Heart left ventricle (tissue), 13 donors: ENCODE measurements around the gene TAPBP.

Experiments used
- CTCF ChIP-seq, 12 donors: fragments of 200-600 bp; sonication (generic) in 4 of 12; IDR thresholded peaks; one replicate each; pipeline versions ENCODE4 v1.5.0 to v1.8.0; 2018 to 2022; ENCODE audit warnings: antibody characterized with exemption in 12 of 12, mild to moderate bottlenecking in 5 of 12
- POLR2A ChIP-seq, 2 donors: fragments of 450-650 bp; IDR thresholded peaks; one replicate each; pipeline ENCODE4 v1.6.1; 2017; ENCODE audit warnings: antibody characterized with exemption in 2 of 2, mild to moderate bottlenecking in 2 of 2, moderate library complexity in 2 of 2
- donor health status: ischemic (EF 13 %, LVEDD 7.1; RV severe dilation, severe dysfunction).
- donor health status: DM: no; HTN: yes; CAD: no.
- donor health status: DM: no; HTN: no; CAD: no.
- donor health status: ischemic (EF 25% LVEDD 6.9; RV normal size, moderate dysfunction).
- donor health status: ischemic (EF 25% LVEDD 5.7; RV mildly dilated, moderate dysfunction).
- donor health status: ischemic (EF 35%, LVEDD 5.7; RV mildly dilated, moderate dysfunction).
- donor health status: nonischemic (EF 11% LVEDD 7.7; RV severe dilation, severe dysfunction).
- donor health status: DM: yes; HTN: yes; CAD: no.
- donor health status: PGD.
- donor health status: ischemic (EF 29% LVEDD 5.4; RV normal size, mild dysfunction).
- donor health status: nonischemic (EF 23%, LVEDD 6.1; RV moderate dilation, normal function).

GRCh38 chr6:33250731-33251130 is 63.1 kb downstream of the TAPBP start:
- TF ChIP-seq CTCF (IDR thresholded peaks at IDR 0.05): no peak
- TF ChIP-seq POLR2A (IDR thresholded peaks at IDR 0.05): no peak
